ENCODE results near the gene LSP1.

GRCh38 chr11:1830004-1830321 is 22.9 kb upstream of the LSP1 start:
- TF ChIP-seq, protein P1, sequence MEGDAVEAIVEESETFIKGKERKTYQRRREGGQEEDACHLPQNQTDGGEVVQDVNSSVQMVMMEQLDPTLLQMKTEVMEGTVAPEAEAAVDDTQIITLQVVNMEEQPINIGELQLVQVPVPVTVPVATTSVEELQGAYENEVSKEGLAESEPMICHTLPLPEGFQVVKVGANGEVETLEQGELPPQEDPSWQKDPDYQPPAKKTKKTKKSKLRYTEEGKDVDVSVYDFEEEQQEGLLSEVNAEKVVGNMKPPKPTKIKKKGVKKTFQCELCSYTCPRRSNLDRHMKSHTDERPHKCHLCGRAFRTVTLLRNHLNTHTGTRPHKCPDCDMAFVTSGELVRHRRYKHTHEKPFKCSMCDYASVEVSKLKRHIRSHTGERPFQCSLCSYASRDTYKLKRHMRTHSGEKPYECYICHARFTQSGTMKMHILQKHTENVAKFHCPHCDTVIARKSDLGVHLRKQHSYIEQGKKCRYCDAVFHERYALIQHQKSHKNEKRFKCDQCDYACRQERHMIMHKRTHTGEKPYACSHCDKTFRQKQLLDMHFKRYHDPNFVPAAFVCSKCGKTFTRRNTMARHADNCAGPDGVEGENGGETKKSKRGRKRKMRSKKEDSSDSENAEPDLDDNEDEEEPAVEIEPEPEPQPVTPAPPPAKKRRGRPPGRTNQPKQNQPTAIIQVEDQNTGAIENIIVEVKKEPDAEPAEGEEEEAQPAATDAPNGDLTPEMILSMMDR (conservative IDR thresholded peaks at IDR 0.05; ENCODE audit: low read length) = no peak
- no peak for TF ChIP-seq EZH2phosphoT487 (IDR thresholded peaks at IDR 0.05; ENCODE audit: borderline replicate concordance, low read depth, low read length)
